ENCODE data around the gene TCF15.
"Not testable (repeated sequence)": the region's sequence is repeated elsewhere in the genome, so short reads cannot be mapped to it uniquely, and the experiment has no call there.

Gene TCF15

DNA sequence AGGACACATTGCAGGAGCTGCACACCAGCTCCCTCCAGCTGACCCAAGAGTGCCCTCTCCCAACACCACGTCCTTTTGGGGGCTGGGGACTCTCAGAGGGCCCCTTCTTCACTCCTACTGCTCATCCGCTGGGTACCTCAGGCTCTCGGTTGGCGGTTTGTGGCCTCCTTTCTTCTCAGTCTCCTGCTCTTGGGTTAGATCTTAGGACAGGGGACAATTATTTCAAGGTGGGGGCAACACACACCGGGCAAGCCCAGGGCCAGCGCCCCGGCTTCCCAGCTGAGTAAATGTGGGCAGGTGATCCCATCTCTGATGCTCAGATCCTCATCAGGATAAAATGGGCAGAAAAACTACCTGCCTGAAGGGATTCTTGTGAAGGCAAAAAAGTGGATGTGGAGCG, 1.1 kb downstream of the TCF15 start:
- DNase-seq: no peak

GRCh38 chr20:607476-607875, 2.6 kb downstream of the TCF15 start:
- DNase-seq: no peak

DNA sequence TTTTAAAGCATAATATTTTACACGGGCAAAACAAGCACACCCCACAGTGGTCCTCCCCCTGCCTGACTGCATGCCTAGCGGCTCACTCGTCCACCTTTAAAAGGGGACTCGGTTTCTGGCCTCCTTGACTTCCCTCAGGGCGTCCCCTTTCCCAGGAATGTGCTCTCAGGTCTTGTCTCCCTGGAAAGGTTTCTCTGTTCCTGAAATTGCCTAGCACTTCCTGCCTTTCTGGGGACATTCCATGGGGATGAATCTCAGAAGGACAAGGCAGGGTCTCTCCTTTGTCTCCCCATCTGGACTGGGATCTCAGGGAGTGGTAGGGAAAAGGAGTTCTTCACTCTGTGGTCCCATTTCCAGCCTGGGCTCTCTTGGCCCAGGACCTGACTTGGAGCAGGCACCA, 4.9 kb downstream of the TCF15 start:
- no peak for DNase-seq

DNA sequence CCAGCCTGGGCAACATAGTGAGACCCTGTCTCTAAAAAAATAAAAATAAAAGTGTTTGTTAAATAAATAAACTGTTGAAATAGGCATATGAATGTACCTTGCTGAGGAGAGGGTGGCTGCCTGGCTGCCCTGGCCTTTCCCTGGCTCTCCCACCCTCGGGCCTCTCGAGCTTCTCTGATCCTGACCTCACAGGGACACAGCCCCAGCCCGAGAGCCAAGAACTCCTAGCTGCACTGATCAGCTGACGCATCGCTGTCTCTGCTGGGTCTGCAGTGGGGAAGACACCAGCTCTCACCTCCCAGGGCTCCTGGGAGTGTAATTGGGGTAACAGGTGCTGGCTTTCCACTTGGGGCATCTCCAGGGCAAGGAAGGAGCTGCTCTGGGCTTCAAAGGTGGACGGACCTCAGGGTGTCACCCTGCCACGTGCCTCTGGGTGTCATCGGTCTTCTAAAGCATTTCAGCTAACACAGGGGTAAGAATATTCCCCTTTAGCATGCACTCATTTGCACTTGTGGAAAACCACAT, 6.9 kb downstream of the TCF15 start:
- no peak for DNase-seq

DNA sequence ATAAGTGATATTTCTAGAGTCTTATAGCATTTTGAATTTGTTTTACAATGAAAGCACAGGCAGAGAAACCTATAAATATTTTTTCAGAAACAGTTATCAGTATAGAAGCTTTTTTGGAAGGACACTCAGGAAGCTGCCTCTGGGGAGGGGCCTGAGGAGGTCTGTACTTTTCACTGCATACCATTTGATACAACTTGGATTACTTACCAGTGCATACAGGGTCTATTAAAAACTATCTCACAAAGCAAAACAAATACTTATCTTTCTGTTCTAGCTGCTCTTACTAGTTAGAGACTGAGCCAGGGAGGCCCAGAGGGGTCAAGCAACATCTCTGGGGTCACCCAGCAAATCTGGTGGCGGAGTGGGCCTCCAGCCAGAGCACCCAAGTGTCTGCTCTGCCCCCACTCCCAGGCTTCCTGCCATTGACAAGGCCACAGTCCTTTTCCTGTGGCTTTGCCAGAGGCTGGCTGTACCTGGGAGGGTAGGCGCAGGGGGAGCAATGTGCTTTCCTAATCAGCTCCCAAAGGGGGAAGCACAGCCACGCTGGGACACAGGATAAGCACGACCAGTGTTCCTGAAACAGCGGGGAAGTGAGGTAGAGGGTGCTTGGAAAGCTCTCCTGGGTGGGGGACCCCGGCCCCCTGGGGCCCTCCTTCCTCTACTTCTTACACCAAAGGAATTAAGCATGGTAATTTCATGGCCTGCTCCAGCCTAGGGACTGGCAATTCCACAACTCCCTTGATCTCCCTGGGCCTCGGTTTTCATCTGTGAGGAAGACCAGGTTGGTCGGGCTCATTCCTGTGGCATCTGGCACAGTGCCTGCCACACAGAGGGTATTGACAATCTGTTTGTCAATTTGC, 7.8 kb downstream of the TCF15 start:
- DNase-seq: no peak

- DNase-seq: no peak
Observed at GRCh38 chr20:600736-601135, 9.4 kb downstream of the TCF15 start.

DNA sequence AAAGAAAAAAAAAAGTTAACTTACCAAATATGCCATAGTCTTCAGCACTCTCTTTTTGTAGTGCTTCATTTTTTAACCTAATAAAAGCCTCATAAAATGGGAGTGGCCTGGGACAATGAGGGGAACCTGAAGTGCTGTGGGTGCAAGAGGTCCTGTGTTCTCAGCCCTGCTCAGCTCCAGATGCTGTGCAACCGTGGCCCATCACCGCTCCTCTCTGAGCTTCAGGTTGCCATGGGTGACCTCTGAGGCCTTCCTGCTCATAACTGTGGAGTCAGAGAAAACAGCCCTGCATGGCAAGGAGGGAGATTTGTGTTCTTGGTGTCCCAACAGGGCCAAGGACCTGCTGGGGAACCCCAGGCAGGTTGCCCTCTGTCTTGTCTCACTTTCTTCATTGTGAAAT, 10.0 kb downstream of the TCF15 start:
- DNase-seq: no peak

- DNase-seq: no peak
Observed at GRCh38 chr20:598133-598850, 11.8 kb downstream of the TCF15 start.

DNA sequence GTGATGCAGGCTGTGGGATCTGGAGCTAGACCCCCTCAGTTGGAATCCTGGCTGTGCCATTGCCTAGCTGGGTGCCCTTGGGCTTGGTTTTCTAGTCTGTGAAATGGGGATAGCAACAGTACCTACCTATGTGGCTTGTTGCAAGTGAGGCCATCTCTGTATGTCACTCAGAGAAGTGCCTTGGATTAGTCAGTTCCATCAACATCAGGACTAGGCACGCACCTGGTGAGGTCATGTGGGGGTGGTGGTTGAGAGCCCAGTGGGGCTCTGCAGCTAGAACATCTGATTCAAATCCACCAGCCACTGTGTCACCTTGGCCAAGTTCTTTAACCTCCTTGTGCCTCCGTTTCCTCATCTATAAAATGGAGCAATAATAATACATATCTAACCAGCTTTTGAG, 12.5 kb downstream of the TCF15 start:
- no peak for DNase-seq

GRCh38 chr20:595330-596308, 14.5 kb downstream of the TCF15 start:
- no peak for DNase-seq

DNA sequence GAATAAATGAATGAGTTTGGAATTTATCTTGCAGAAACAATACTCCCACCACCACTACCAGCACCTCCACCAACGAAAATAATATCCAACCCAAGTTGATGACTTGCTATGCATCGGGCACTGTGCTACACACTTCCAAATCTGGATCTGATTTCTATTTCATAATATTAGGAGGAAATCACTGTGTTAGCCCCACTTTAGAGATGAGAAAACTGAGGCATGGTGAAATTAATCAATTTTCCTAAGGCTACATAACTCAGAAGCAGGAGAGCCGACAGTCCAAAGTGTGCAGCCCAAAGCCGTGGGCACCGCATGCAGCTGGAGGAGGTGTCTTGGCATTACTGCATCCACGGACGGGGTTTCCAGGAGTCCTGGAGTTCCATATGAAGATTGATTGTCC, 17.6 kb downstream of the TCF15 start:
- DNase-seq: no peak

- no peak for DNase-seq
Observed at GRCh38 chr20:591941-592340, 18.2 kb downstream of the TCF15 start.

DNA sequence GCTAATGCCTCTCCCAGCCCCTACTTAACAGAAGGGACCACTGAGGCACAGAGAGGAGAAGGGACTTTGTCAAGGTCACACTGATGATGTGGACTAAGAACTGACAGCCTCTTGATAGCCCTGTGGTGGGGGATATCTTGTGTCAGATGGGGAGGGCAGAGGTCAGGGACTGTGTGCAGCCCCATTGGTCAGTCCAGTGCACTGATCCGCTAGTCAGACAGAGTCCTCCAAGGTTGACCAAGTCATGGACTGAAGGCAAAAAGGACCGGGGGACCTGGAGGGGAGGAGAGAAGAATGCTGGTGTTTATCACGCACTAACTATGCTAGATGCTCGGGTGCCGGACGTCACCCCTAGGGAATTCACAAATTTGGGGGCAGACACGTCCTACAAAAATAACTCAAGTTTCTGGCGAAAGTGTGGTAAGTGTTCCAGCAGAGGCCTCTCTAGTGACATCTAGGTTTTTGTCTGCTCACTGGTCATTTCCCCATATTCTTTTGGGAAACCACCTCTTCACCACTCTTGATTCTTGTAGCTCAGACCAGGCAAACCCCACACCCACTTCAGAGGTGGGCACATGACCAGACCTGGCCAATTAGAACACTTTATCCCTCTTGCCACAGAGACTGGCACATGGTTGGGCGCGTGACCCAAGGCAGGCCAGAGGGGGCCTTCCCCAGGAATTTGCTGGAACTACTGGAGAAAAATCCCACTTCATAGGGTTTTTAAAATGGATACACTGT, 21.0 kb downstream of the TCF15 start:
- no peak for DNase-seq

- no peak for DNase-seq
Observed at GRCh38 chr20:588476-588875, 21.6 kb downstream of the TCF15 start.

DNA sequence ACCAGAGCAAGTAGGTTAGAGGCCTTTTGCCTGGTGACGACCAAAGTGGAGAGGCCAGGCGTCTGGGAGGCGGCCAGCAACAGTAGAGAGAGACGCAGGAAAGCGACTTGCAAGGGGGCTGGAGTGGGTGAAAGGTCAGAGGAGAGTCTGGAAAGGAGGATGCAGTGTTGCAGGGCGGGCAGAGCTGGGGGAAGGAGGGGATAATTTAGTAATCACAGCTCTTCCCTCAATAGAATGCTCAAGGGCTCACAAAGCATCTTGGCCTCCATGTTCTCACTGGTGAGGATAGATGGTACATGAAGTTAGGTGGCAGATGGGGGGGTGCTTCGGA, 25.2 kb downstream of the TCF15 start:
- no peak for DNase-seq

DNA sequence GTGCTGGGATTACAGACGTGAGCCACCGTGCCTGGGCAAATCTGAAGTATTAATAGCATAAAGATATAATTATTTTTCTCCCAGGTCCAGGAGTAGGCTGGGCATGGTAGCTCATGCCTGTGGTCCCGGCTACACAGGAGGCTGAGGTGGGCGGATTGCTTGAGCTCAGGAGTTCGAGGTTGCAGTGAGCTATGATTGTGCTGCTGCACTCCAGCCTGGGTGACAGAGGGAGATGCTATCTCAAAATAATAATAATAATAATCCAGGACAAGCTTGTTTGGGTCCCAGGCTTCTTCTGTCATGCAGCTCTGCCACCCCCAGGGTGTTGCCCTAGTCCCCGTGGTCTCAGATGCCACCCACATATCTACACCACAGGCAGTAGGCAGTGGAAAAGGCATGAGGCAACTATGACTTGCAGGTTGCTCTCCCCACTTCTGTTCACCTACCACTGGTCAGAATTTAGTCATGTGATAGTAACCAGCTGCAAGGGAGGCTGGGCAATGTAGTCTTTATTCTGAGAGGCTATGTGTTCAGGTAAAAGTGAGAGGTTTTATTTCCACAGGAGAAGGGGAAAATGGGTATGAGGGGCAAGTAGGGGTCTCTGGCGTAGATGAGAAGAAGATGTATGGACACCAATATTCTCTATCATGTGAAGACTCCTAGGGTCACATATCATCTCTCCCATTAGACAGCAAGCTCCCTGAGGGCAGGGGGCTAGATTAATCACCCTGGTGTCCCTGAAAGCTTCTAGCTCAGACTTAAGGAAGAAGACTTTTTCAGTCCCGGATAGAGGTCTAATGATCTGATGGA, 25.7 kb downstream of the TCF15 start:
- no peak for DNase-seq

GRCh38 chr20:582204-582603, 27.9 kb downstream of the TCF15 start:
- no peak for DNase-seq

GRCh38 chr20:578940-579690, 31.0 kb downstream of the TCF15 start:
- not testable (repeated sequence) for DNase-seq

DNA sequence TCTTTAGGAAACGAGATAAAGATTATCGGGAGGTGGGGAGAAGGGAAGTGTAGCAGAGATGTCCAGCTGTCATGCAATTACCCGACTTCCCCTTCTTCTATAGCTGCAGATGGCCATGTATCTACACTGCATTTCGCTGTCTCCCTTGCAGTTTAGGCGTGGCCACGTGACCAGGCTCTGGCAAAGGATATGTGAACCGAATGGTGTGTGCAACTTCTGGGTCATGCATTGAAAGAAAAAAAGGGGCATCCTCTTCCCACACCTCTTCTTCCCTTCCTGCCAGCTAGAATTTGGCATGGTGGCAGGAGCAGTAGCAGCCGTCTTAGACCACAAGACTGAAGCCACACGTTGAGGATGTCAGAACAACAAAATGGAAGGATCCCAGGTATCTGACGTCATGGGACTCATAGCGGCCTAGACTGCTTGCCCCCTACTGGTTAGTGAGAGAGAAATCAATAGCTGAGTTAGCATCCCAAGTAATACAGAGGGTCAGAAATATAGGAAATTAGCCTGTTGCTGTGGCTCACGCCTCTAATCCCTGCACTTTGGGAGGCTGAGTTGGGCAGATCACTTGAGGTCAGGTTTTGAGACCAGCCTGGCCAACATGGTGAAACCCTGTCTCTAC, 32.8 kb downstream of the TCF15 start:
- no peak for DNase-seq

GRCh38 chr20:576156-576555, 34.0 kb downstream of the TCF15 start:
- no peak for DNase-seq

All from amniotic stem cell (primary cell).